KOPT-K1 (cell line): ENCODE measurements around the gene DUOX2.

Experiments used
- H3K27ac ChIP-seq: fragments of 200-600 bp; sonication (generic); 2 replicates; pipeline ENCODE4 v1.5.1; 2016; ENCODE audit warnings: antibody characterized with exemption, mild to moderate bottlenecking, low read depth, low read length; ENCODE audit not compliant: poor library complexity, severe bottlenecking
- H3K36me3 ChIP-seq: fragments of 200-600 bp; sonication (generic); 2 replicates; pipeline ENCODE4 v1.5.1; 2017; ENCODE audit warnings: antibody characterized with exemption, mild to moderate bottlenecking, low read length, moderate library complexity; ENCODE audit not compliant: insufficient read depth
- H3K9me3 ChIP-seq: fragments of 200-600 bp; sonication (generic); 2 replicates; pipeline ENCODE4 v1.5.1; 2017; ENCODE audit warnings: antibody characterized with exemption, low read length, mild to moderate bottlenecking; ENCODE audit not compliant: insufficient read depth, poor library complexity, severe bottlenecking

DUOX2 gene

DNA sequence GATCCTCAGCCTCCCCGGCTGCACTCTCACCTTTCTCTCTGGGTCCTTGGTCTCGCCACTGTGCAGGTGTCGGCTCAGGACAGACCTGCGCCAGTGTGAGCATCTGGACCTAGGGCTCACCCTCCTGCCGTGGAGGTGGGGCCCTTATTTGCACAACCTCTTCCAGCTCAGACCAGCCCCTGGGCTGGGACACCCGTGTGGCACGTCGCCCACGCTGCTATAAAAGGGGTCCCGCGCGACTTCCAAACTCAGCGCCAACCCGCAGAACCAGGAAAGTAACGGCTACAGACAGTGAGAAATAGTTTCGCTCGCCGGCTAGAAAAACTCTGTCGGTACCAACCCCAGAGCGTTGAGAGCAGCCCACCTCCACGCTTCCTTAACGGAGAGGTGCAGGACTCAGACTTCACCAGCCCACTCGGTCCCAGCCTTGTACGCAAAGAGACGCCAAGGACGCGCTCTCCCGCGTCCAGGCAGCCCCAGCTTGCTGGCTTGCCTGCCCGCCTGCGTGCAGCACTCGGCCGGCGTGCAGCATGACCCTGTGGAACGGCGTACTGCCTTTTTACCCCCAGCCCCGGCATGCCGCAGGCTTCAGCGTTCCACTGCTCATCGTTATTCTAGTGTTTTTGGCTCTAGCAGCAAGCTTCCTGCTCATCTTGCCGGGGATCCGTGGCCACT, at the start of gene DUOX2, which contains the start of gene DUOXA2:
Gene DUOX2 (minus strand): TSS at position 97 of the 675 bp plus-strand sequence. CDS start 761 bp downstream, outside the sequence.
Gene DUOXA2 (plus strand): TSS at position 251 of the 675 bp plus-strand sequence. CDS start 280 bp downstream, at position 531.
- no peaks in the 10 kb centered on the region for H3K9me3 ChIP-seq
- H3K27ac ChIP-seq: no peak within 1 kb of the TSS
- H3K36me3 ChIP-seq: no peaks in the 10 kb centered on the region

DNA sequence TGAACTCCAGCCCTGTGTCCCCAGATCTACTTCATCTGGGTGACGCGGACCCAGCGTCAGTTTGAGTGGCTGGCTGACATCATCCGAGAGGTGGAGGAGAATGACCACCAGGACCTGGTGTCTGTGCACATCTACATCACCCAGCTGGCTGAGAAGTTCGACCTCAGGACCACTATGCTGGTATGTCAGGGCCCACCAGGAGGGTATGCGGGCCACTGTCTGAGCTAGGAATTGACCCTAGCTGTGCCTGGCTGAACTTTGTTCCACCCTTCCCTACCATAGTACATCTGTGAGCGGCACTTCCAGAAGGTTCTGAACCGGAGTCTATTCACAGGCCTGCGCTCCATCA, 49.5 kb upstream of the DUOX2 start:
- no peaks in the 10 kb centered on the region for H3K36me3 ChIP-seq
- H3K27ac ChIP-seq: no peak overlapping the region
- H3K9me3 ChIP-seq: no peaks in the 10 kb centered on the region

DNA sequence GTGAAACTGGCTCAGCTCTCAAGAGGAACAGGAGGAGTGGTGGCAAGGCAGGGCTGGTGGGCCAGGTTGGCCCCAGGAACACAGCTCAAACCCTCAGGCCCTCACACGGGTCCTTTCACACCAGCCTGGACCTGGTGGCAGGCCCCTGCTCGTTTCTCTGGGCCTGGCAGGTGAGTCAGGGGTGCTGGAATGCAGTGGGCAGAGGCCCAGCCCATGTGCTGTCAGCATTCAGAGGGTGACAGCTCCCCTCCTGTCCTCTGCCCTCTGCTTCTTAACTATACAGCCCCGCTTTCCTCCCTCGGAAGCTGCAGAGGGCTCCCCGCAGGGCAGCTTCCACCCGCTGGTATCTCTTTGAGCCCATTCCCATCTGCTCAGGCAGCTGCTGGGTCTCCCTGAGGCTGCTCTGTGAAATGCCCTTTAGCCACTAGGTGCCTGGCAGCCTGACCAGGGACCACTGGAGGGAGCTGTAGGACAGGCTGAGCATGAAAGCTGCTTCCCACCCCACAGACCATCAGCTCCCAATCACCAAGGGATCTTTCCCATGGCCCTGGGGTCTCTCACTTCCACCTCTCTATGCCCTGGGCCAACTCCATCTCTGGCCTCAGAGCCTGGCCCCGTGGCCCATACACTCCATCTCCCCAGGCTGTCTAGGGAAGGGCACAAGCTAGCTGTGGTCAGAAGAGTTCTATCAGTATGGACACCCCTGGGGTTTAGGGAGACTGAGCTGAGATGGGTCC, 49.0 kb upstream of the DUOX2 start:
- no peaks in the 10 kb centered on the region for H3K9me3 ChIP-seq
- no peaks in the 10 kb centered on the region for H3K36me3 ChIP-seq
- no peak overlapping the region for H3K27ac ChIP-seq

DNA sequence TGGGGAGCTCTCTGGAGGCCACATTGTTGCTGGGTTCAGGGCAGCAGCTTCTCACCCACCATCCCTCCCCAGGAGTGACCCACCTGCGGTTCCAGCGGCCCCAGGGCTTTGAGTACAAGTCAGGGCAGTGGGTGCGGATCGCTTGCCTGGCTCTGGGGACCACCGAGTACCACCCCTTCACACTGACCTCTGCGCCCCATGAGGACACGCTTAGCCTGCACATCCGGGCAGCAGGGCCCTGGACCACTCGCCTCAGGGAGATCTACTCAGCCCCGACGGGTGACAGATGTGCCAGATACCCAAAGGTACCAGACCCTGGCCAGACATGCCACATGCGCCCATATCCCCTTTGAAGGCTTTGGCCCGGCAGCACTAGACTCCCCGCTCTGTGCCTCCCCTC, 47.7 kb upstream of the DUOX2 start:
- H3K36me3 ChIP-seq: no peaks in the 10 kb centered on the region
- H3K9me3 ChIP-seq: no peaks in the 10 kb centered on the region
- H3K27ac ChIP-seq: no peak overlapping the region

DNA sequence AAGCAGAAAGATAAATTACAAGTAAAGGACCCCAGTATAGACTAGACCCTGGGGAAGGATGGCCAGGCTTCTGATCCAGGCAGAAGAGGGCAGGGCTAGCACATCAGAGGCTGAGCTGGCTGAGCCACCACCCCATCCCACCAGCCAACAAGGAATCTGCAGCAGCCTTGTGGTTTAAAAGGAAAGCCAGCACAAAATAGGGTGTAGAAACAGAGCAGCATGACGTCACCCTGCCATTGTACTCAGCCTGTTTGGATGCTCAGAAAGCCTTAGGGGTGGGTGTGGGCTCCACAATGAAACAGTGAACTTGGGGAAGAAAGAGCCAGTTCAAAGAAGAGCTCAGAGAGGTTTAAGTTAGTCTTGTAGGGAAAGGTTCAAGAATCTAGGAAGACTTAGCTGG, 44.0 kb upstream of the DUOX2 start:
- no peaks in the 10 kb centered on the region for H3K9me3 ChIP-seq

DNA sequence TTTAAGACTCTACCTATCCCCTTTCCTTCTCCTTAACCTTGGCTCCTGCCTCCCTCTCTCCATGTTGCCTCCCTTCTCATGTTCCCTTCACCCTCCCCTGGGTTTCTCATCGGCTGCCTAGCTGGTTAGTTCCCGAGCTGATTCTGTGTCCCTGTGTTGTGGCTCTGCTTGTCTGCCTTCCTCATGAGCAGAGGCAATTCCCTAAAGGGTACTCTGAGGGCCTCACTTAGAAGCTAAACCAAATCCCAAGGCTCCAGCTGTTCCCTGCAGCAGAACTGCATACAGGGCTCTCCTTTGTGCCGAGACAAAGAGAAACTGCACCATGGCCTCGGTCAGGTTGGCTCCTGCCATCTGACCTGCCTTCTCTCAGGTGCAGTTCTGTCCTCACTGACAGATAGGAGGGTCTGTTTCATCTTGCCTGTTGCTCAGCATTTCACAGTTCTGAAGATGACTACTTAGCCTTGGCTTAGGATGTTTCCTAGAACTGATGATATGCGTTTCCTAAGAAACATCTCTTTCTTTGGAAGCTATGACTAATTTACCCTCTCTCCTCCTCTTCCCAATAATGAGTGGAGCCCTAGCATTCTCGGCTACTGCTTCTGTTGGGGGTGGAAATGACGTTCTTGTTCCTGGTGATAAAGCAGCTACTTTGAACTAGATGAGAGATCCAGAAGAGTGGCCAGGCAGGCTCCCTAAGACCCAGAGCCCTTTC, 42.9 kb upstream of the DUOX2 start:
- no peak overlapping the region for H3K27ac ChIP-seq
- no peaks in the 10 kb centered on the region for H3K36me3 ChIP-seq
- H3K9me3 ChIP-seq: no peaks in the 10 kb centered on the region

More for the DNA sequence above, 44.0 kb upstream of the DUOX2 start:
- no peaks in the 10 kb centered on the region for H3K36me3 ChIP-seq
- H3K27ac ChIP-seq: no peak overlapping the region

DNA sequence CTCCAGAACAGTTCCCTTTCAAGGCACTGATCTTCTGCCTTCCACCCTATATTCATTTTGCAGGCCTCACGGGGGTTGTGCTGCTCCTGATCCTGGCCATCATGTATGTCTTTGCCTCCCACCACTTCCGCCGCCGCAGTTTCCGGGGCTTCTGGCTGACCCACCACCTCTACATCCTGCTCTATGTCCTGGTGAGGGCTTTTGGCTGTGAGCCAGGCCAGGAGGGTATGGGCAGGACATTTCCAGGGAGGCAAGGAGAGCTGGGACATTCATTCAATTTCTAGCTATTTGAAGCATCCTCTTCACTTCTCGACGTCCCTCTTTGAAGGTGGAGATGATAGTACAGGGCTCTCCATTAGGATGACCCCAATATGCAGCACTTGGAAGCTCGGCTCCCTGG, 41.8 kb upstream of the DUOX2 start:
- Histone ChIP-seq H3K9me3 (no peaks in the 10 kb centered on the region), H3K27ac (no peak overlapping the region), H3K36me3 (no peaks in the 10 kb centered on the region)

DNA sequence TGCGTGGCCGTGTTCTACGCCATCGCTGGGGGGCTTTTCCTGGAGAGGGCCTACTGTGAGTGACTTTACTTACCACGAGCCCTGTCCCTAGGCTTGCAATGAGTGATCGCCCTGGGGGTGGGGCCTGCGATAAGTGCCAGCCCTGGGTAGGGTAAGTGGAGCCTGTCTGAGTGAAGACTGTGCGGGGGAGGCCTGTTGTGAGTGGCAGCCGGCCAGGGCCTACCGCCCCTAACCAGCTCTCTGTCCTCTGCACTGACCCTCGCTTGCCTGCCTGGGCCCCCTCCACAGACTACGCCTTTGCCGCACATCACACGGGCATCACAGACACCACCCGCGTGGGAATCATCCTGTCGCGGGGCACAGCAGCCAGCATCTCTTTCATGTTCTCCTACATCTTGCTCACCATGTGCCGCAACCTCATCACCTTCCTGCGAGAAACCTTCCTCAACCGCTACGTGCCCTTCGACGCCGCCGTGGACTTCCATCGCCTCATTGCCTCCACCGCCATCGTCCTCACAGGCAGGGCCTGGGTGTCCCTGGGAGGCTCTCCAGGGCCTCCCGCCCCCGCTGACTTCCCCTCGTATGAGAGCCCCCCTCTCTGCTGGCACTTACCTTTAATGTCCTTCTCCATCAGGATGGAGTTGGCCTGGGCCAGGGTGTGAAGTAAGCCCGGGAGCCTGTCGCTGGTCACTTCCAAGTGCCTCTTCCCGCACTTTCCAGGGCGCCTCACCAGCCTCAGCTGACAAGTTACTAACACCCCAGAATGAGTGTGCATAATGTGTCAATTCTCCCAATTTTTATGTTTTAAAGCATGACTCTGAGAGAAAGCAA, 38.2 kb upstream of the DUOX2 start:
- H3K9me3 ChIP-seq: no peaks in the 10 kb centered on the region
- H3K36me3 ChIP-seq: no peaks in the 10 kb centered on the region
- H3K27ac ChIP-seq: no peak overlapping the region

DNA sequence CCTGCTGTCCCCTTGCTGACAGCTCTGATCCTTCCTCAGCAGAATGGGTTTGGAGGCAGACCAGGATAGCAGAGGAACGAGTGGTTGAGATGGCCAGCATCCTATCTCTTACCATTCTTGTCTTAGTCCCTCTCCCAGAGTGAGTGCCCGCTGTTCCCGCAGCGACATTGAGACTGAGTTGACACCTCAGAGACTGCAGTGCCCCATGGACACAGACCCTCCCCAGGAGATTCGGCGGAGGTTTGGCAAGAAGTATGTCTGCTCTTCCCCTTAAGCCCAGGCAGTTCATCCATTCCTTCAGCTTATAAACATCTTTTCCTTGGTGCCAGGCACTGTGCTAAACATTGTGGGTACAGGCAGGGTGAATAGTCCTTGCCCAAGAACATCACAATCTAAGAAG, 37.0 kb upstream of the DUOX2 start:
- Histone ChIP-seq H3K36me3 (no peaks in the 10 kb centered on the region), H3K9me3 (no peaks in the 10 kb centered on the region), H3K27ac (no peak overlapping the region)

DNA sequence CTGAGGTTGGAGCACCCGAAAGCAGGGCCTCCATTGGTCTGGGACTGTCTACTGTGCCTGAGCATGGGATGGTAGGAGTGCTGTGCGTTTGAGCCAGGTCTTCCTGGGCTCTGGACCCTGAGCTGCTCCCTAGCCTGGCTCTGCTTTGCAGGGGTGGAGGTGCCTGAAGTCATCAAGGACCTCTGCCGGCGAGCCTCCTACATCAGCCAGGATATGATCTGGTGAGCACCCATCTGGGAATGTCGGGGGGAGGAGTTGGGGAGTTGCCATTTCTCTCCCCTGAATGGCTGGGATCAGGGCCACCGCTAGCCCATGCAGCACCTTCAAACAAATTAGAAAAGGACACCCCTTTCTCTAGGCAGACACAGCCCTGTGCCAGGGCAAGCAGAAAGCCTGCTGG, 36.5 kb upstream of the DUOX2 start:
- H3K9me3 ChIP-seq: no peaks in the 10 kb centered on the region
- H3K36me3 ChIP-seq: no peaks in the 10 kb centered on the region
- H3K27ac ChIP-seq: no peak overlapping the region

DNA sequence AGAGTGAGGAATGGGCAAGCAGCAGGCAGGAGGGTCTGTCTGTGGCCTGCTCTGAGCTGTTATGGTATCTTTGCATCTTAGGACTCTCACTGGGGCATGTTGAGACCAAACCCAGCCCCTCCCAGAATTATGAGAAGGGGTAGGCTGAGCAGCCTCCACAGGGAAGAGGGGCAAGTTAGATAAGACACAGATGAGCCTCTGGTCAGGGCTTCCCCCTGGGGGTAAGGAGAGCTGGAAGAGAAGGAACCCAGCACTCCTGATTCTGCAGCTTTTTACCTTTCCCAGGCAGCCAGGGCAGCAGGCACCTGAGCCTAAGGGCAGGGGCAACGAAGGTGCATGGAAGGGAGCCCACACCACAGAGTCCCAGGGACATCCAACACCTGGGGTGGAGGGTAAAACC, 35.1 kb upstream of the DUOX2 start:
- H3K27ac ChIP-seq: no peak overlapping the region
- no peaks in the 10 kb centered on the region for H3K36me3 ChIP-seq
- H3K9me3 ChIP-seq: no peaks in the 10 kb centered on the region

DNA sequence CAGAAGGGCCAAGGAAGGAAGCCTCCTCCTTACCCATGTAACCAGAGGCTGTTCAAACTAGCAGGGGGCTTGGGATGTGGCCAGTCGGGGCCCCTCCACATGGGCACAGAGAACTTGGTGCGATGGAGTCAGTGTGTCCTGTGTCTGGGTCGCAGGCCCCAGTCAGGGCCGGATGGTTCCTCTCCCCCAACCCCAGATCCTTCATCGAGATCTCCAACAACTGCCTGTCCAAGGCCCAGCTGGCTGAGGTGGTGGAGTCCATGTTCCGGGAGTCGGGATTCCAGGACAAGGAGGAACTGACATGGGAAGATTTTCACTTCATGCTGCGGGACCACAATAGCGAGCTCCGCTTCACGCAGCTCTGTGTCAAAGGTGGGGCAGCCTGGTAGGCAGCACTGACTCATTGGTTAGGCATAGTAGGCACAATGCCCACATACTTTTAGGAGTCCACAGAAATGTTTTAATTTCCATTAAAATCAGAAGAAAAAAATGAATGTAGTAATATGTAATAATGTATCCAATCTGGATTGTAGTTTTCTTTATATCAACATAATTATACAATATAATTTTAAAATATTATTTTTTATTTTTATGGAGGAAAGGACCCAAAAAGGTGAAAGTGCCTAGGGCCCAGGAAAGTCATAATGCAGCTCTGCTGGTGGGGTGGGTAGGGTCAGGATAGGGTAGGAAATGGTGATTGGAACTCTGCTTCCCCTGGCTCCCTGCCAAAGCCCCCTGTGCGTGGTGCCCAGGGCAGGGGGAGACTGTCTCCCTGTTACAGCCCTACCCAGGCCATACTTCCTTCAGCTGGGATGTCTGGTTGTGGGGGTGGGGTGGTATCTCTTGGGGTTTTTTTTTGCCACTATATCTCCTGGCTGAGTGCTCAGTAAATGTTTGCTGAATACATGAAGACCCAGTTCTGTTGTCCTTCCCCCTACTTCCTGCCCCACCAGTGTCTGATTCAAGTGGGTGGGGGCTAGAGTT, 34.4 kb upstream of the DUOX2 start:
- H3K27ac ChIP-seq: no peak overlapping the region
- no peaks in the 10 kb centered on the region for H3K36me3 ChIP-seq
- H3K9me3 ChIP-seq: no peaks in the 10 kb centered on the region

DNA sequence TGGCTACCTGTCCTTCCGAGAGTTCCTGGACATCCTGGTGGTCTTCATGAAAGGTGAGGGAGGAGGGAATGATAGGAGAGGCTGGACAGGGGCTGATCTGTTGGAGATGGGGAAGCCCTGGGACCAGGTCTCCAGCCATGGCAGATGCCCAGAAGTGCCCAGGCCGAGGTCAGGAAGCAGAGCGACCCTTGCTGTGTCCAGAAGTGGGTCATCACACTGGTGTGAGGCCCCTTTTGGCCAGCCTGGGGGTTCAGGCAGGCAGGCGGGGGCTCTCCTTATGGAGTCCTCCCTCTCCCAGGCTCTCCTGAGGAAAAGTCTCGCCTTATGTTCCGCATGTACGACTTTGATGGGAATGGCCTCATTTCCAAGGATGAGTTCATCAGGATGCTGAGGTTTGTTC, 33.6 kb upstream of the DUOX2 start:
- Histone ChIP-seq H3K27ac (no peak overlapping the region), H3K9me3 (no peaks in the 10 kb centered on the region), H3K36me3 (no peaks in the 10 kb centered on the region)

DNA sequence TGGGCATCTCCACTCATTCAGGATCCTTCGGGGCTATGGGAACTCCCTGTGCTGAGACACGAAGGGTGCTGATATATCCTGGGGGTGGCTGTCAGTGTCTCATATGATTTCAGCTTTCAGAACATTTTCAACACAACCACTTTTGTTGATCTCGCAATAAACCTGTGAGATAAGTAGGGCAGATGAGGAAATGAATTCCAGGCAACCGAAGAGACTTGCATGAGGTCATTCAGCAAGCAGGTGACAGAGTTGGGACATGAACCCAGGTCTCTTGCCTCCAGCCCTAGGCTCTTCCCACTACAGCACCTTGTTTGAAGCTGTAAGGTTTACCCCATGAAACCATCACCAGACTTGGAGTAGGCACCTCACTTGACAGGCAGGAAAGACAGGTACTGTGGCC, 32.4 kb upstream of the DUOX2 start:
- no peak overlapping the region for H3K27ac ChIP-seq
- no peaks in the 10 kb centered on the region for H3K9me3 ChIP-seq

More for the DNA sequence above, 32.4 kb upstream of the DUOX2 start:
- no peaks in the 10 kb centered on the region for H3K36me3 ChIP-seq
